Measurements from ENCODE around the gene TMED5. TPM values are rescaled to one million over a fixed set of nuclear protein-coding genes. Genes with fewer than 3 reads are reported as not detected.
A peak's percentile ranks its signal among the peaks of the same experiment; 100 is the strongest.
"Not testable (repeated sequence)": the region's sequence is repeated elsewhere in the genome, so short reads cannot be mapped to it uniquely, and the experiment has no call there.

The TMED5 gene
- total RNA-seq, 1 experiment from 2014 or later, result 80.5 TPM

GRCh38 chr1:93180723-93181613 lies 755 bp upstream of the TMED5 start, which contains the start of gene CCDC18:
CCDC18 (plus strand) TSS chr1:93180724; CDS start chr1:93183362, 2,638 bp downstream.
- Mint-ChIP-seq H3K27ac (ENCODE audit: low read depth, unreplicated experiment) (peak within 1 kb of the TSS; percentile 100), H3K4me1 (ENCODE audit: insufficient read depth, unreplicated experiment) (peaks cover 37% of the 10 kb centered on the region), H3K27me3 (ENCODE audit: insufficient read depth, unreplicated experiment) (no peaks in the 10 kb centered on the region), H3K36me3 (ENCODE audit: insufficient read depth, unreplicated experiment) (peaks cover 23% of the 10 kb centered on the region), H3K4me3 (ENCODE audit: unreplicated experiment) (peak within 1 kb of the TSS; percentile 93), H3K9me3 (ENCODE audit: unreplicated experiment) (no peaks in the 10 kb centered on the region)
- ChIA-PET CTCF (interaction anchor here (0.6 kb wide), 1 partner anchor 89 kb away, joined by 4 read pairs; no protein-coding TSS in a partner anchor), POLR2A (interaction anchor here (0.7 to 2.7 kb wide), 5 partner anchors 41 to 268 kb away, joined by 3 to 10 read pairs (median 3); no protein-coding TSS in a partner anchor)
- BruUV-seq (replicated peaks), result no TSS peak
- DNase-seq (ENCODE audit: unreplicated experiment), result no peak
- no peak for TF ChIP-seq CTCF (IDR thresholded peaks at IDR 0.05; ENCODE audit: unreplicated experiment)
- intact Hi-C loops (cut with micrococcal nuclease), result loop anchor here (1.0 to 10.0 kb wide), 2 partner anchors 101 to 164 kb away; partner anchors contain the start of gene DR1

GRCh38 chr1:93178418-93178817 lies 1.8 kb downstream of the TMED5 start:
- H3K36me3 Mint-ChIP-seq (ENCODE audit: insufficient read depth, unreplicated experiment), result peaks cover 16% of the 10 kb centered on the region
- peak; percentile 44 for DNase-seq (ENCODE audit: unreplicated experiment)
- CTCF ChIA-PET, result interaction anchor here (0.9 kb wide), 1 partner anchor 21 kb away, joined by 3 read pairs; no protein-coding TSS in a partner anchor
- H3K4me1 Mint-ChIP-seq (ENCODE audit: insufficient read depth, unreplicated experiment), result peaks cover 26% of the 10 kb centered on the region
- H3K9me3 Mint-ChIP-seq (ENCODE audit: unreplicated experiment), result peaks cover 5% of the 10 kb centered on the region
- intact Hi-C loops (cut with micrococcal nuclease), result loop anchor here (5.0 kb wide), 1 partner anchor 156 kb away; no protein-coding TSS in a partner anchor
- H3K4me3 Mint-ChIP-seq (ENCODE audit: unreplicated experiment), result peak overlapping the region; percentile 93
- no TSS peak for BruUV-seq (replicated peaks)
- H3K27ac Mint-ChIP-seq (ENCODE audit: low read depth, unreplicated experiment), result peak overlapping the region; percentile 100
- POLR2A ChIA-PET, result interaction anchor here (0.7 to 2.5 kb wide), 10 partner anchors 8 to 439 kb away, joined by 3 to 27 read pairs (median 5); partner anchors contain the start of gene MTF2
- TF ChIP-seq CTCF (IDR thresholded peaks at IDR 0.05; ENCODE audit: unreplicated experiment), result no peak
- H3K27me3 Mint-ChIP-seq (ENCODE audit: insufficient read depth, unreplicated experiment), result no peaks in the 10 kb centered on the region

GRCh38 chr1:93177991-93178390 lies 2.2 kb downstream of the TMED5 start:
- Mint-ChIP-seq H3K4me1 (ENCODE audit: insufficient read depth, unreplicated experiment) (peaks cover 27% of the 10 kb centered on the region), H3K27ac (ENCODE audit: low read depth, unreplicated experiment) (peak overlapping the region; percentile 100), H3K36me3 (ENCODE audit: insufficient read depth, unreplicated experiment) (peaks cover 16% of the 10 kb centered on the region), H3K9me3 (ENCODE audit: unreplicated experiment) (peaks cover 5% of the 10 kb centered on the region), H3K4me3 (ENCODE audit: unreplicated experiment) (peak overlapping the region; percentile 93), H3K27me3 (ENCODE audit: insufficient read depth, unreplicated experiment) (no peaks in the 10 kb centered on the region)
- no peak for TF ChIP-seq CTCF (IDR thresholded peaks at IDR 0.05; ENCODE audit: unreplicated experiment)
- peak; percentile 42 for DNase-seq (ENCODE audit: unreplicated experiment)
- BruUV-seq (replicated peaks), result no TSS peak
- intact Hi-C loops (cut with micrococcal nuclease), result loop anchor here (5.0 kb wide), 1 partner anchor 156 kb away; no protein-coding TSS in a partner anchor
- ChIA-PET POLR2A (interaction anchor here (0.7 to 2.5 kb wide), 10 partner anchors 8 to 440 kb away, joined by 3 to 27 read pairs (median 5); partner anchors contain the start of gene MTF2), CTCF (interaction anchor here (0.6 to 0.9 kb wide), 3 partner anchors 21 to 1304 kb away, joined by 3 read pairs; no protein-coding TSS in a partner anchor)

GRCh38 chr1:93174638-93175037 lies 5.6 kb downstream of the TMED5 start:
- H3K4me3 Mint-ChIP-seq (ENCODE audit: unreplicated experiment); POLR2A ChIA-PET; H3K9me3 Mint-ChIP-seq (ENCODE audit: unreplicated experiment); BruUV-seq (replicated peaks); H3K27ac Mint-ChIP-seq (ENCODE audit: low read depth, unreplicated experiment); H3K27me3 Mint-ChIP-seq (ENCODE audit: insufficient read depth, unreplicated experiment); DNase-seq (ENCODE audit: unreplicated experiment): not testable (repeated sequence)
- Mint-ChIP-seq H3K4me1 (ENCODE audit: insufficient read depth, unreplicated experiment) (peaks cover 35% of the 10 kb centered on the region), H3K36me3 (ENCODE audit: insufficient read depth, unreplicated experiment) (peaks cover 16% of the 10 kb centered on the region)
- intact Hi-C loops (cut with micrococcal nuclease), result loop anchor here (5.0 kb wide), 1 partner anchor 152 kb away; no protein-coding TSS in a partner anchor
- CTCF ChIA-PET, result interaction anchor here (0.6 kb wide), 1 partner anchor 79 kb away, joined by 4 read pairs; no protein-coding TSS in a partner anchor

All from MCF 10A (cell line).